GM12891 (cell line): ENCODE data around the gene SLC15A5.

Experiments
- POLR2A ChIP-seq: IDR thresholded peaks from 2 replicates; pipeline ENCODE4 v1.6.1; 2011; ENCODE audit warnings: low read depth, low read length, control low read depth
- POLR2AphosphoS5 ChIP-seq: IDR thresholded peaks from 2 replicates; pipeline ENCODE4 v1.6.1; 2011; ENCODE audit warnings: low read depth, low read length, control low read depth

DNA sequence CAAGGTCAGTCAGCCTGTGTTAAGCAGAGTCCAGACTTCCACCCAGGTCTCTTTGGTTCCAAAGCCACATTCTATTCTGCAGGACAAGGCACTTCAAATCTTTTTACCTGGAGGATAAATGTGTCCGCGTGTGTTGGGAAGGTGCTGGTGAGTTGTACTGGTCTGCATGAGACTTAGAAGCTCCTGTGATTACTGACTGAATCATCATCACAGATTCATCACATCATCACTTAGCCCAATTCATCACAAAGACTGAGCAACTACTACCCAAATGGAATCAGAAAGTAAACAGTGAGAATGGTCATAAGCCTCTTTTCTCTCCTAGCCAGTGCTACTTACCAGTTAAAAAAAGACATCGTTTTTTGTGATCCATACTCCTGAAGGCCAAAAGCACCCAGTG, 5.3 kb downstream of the SLC15A5 start:
- no peak for TF ChIP-seq POLR2AphosphoS5
- TF ChIP-seq POLR2A, result no peak
